Activated T-helper 1 cell treated with Interleukin-2 at 50 U/mL for 16 hours (primary cell): ENCODE data around the gene NEO1.
"Not testable (repeated sequence)": the region's sequence is repeated elsewhere in the genome, so short reads cannot be mapped to it uniquely, and the experiment has no call there.

ENCODE experiments used
- DNase-seq: peaks from one replicate; pipeline ENCODE4 v3.0.0-alpha.2; 2020; ENCODE audit warnings: low read depth

Gene NEO1

DNA sequence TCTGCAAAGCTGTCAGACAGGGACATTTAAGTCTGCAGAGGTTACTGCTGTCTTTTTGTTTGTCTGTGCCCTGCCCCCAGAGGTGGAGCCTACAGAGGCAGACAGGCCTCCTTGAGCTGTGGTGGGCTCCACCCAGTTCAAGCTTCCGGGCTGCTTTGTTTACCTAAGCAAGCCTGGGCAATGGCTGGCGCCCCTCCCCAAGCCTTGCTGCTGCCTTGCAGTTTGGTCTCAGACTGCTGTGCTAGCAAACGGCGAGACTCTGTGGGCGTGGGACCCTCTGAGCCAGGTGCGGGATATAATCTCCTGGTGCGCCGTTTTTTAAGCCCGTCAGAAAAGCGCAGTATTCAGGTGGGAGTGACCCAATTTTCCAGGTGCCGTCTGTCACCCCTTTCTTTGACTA is 169.2 kb downstream of the NEO1 start:
- not testable (repeated sequence) for DNase-seq

DNA sequence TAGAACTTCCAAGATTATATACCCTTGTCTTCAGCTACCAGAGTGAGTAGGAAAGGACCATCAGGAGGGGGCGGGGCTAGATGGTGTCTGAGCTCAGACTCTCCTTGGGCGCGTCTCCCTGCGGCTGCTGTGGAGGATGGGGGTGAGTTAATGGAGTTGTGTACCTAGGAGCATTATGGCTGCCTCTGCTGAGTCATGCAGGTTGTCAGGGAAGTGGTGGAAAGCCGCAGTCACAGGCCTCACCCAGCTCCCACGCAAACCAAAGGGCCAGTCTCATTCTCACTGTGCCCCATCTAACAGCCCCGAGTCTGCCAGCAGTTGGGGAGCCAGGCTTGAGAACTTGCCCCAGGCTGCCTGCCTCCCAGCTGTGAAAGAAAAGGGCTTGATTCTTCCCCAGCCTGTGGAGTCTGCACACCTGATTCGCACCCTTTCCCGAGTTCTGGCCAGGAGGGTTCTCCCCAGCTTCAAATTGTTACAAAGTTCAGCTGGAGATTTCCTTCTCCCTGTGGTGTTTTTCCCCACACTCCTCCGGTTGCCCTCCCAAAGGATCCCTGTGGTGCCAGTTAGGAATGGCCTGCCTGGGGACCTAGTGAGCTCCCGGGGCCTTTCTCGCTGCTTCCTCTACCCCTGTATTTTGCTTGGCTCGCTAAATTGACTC is 173.2 kb downstream of the NEO1 start:
- no peak for DNase-seq

DNA sequence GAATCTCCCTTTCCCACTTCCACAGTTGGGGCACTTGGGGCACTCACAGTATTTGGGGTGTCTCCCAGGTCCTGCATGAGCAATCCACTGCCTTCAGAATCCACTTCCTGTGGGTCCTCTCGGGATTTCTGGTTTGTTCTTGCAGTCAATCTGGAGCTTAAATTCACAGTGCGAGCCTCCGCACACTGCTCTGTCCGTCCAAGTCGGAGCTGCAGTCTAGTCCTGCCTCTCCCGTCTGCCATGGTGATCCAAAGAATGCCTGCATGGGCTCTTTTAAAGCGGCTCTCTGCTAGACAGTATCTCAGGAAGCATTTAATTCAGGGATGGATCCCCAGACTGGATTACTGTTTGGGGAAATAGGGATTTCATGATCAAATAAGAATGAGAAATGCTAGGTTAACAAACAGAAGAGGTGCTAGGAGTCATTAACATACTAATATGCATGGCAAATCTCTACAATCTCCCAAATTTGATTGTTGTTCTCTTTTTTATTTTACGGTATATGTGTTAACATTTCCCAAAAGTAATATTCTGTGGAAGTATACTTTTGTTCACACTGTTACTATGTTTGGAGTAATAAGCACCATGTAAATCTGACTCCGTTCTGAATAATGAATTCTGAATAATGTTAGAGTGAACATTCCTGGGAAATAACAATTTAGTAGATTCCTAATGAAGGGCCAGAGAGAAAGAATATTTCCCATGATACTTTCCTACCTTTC is 174.0 kb downstream of the NEO1 start:
- no peak for DNase-seq

DNA sequence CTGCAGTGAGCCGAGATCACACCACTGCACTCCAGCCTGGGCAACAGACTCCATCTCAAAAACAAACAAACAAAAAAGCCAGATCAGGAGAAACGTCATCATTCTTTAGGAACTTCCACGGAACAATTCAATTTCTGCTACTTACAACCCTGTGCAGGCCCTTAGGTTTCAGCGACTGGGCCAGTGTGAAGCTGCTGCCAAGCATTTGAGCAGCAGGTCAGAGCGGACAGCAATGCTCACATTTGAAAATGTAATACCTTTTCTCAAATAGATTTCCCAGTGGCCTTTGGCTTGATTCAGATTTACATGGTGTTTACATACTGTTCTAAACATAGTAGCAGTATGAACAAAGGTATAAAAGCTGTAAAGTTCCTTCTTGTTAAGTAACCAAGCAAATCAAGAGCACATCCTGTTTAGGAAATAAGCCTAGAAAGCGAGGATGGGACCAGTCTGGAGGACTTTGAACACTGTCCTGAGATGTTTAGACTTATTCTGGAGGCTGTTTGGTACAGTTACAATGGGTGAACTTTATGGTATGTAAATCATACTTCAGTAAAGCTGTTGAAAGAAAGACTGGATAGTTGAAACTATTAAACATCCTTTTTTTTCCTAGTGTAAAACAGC is 175.3 kb downstream of the NEO1 start:
- no peak for DNase-seq

DNA sequence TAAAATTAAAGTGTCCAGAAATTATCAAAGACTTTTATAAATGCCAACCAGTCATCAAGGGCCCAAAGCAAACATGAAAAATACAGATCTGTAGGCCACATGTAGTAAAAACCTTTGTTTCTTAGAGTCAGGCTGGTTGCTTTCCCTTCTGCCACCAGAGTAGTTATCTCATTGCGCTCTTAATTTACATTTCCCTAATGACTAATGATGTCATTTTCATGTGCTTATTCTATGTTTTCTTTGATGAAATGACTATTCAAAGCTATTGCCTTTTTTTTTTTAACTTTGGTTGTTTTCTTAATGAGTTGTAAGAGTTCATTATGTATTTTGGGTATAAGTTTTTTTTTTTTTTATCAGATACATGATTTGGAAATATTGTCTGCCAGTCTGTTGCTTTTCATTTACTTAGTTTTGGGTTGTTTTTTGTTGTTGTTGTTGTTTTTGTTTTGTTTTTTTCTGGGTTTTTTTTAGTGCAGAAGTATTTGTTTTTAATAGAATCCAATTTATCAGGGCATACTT is 175.9 kb downstream of the NEO1 start:
- no peak for DNase-seq

DNA sequence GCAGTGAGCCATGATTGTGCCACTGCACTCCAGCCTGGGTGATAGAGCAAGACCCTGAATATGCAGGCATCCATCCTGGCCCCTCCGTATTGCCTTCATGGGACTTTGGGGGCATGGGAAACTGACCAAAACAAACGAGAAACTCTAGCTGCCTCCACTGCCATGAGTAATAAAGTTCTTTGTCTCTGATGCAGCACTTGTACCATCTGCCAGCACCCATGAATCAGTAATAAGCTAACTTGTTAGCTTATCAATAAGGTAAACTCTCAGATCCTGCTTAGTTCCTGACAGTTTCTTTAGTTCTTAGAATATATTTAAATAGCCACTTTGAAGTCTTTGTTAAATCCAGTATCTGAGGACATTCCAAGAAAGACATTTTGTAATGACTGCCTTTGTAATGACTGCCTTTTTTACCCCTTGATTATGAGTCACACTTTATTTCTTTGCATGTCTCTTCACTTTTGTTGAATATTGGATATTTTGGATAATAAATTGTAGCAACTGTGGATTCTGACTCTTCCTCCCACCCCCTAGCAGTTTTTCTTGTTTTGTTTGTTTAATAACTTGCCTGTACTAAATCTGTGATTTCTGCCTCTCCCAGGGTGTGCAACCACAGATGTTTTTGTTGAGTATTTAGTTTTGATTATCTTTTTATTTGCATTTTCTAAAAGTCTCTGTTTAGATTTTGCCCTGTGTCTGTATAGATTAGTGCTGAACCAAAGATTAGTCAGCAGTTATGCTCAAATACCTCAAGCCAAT is 179.6 kb downstream of the NEO1 start:
- DNase-seq: no peak

DNA sequence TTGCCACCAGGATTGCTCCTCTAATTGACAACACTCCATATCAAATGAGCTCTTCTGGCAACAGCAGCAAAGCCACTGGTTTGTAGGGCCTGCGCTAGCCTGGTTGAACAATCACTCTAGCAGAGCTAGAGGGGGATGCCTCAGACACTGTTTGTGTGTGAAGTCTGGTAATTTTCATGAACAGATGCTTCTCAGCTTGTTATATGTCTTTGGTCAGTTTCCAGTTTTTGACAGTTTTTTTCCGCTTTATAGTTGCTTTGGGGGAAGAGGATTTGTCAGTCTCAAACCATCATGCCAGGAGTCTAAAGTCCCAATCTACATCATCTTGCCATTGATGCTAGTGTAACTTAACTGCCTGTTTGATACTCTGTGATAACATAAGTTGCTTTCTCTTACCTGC is 180.5 kb downstream of the NEO1 start:
- no peak for DNase-seq

DNA sequence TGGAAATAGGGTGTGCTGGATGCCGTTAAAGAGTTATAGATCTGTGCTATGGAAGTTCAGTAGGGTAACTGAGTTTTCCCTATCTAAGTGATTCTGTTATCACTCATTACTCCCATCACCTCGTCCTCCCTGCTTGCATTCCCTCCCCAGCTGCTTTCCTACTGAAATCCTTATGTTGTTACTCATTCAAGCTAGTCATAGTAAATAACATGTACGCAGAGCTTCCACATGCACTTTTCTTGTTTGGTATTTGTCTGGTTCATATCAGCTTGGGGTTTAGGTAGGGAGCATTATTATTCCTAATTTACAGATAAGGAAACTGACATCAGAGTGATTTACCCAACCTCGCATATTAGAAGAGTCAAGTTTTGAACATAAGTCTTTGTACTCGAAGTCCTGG is 181.4 kb downstream of the NEO1 start:
- DNase-seq: no peak

DNA sequence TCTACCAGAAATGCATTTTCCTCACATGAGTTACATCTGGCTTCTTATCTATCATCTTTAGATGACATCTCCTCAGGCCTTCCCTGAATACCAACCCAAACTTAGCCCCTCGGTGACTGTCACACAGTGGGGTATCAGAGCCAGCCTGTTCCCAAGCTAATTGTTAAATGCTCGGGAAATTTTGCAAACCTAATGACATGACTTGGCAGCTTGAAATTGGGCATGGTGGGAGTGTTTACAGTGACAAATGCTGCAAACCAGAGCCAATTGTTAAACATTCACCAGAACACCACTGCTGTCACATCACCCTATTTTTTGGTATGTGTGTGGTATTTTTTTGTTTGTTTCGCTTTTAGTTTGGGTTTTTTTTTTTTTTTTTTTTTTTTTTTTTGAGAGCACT is 185.6 kb downstream of the NEO1 start:
- DNase-seq: no peak

DNA sequence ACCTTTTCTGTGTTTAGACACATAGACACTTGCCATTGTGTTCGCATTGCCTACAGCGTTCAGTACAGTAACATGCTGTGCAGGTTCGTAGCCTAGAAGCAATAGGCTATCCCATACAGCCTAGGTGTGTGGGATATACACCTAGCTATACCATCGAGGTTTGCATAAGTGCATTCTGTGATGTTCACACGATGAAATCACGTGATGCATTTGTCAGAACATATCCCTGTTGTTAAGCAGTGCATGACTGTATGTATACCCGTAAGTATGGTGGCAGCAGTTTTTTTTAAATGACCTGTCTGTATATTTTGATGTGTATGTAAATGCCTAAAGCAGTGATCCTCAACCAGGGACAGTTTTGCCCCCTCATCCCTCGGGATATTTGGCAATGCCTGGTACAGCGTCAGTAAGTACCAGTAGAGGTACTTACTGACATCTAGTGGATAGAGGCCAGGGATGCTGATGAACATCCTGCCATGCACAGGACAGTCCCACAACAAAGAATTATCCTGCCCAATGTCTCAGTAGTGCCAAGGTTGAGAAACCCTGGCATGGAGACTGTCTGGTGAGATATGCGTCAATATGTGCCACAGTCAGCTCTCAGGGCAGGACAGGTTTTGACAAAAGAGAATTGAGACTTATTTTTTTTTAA is 187.4 kb downstream of the NEO1 start:
- no peak for DNase-seq

DNA sequence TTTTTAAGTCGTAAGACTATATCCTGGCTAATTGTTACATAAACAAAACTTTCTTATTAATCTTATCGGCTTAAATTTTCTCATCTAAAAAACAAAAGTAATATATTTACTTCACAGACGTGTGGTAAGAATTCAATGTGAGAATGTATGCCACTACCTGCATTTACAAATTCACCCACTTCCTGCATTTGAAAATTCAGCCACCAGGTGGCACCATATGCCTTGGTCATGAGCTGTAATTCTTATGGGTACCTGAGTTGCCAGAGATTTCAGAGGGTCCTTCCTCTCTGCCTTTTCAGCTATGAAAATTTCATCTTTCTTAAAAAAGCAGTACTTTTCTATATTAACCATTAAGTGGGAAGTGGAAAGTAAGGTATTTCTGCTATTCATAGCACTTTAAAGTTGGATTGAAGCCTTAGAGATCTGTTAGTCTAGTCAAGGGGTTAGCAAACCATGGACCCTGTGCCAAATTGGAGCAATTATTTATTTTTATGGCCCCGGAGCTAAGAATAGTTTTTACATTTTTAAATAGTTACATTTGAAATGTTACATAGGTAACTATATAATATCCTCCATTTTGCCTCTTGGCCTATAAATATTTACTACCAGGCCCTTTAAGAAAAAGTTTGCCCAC is 188.7 kb downstream of the NEO1 start:
- peak; percentile 35 for DNase-seq

DNA sequence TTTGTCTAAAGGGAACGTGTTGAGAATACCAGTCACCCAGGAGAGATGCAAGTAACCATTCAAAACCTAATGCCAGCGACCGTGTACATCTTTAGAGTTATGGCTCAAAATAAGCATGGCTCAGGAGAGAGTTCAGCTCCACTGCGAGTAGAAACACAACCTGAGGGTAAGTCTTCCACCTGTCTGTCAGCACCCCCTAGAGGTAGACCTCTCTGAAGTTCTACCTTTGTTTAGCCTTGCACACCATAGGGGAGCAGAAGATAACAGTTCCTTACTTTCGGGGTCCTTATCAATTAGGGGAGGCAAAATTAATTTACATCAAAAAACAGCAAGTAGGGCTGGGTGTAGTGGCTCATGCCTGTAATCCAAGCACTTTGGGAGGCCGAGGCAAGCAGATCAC is 192.1 kb downstream of the NEO1 start:
- no peak for DNase-seq

DNA sequence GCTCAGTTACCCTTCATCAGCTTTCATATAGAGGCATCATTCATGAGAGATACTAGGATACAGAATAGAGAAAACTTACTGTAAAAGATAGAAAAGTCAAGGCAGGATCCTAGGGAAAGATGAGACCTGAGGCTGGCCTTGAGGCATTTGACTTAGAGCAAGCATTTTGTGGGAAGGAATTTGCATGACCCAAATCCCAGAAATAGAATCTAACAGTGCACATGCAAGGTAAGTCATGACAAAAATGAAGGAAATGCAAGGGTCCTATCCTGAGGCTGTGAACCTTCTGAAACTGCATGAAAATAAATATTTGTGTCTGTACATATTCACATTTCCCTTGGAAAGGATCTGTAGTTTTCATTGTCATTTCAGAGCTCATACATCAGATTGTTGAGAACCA is 194.2 kb downstream of the NEO1 start:
- no peak for DNase-seq

DNA sequence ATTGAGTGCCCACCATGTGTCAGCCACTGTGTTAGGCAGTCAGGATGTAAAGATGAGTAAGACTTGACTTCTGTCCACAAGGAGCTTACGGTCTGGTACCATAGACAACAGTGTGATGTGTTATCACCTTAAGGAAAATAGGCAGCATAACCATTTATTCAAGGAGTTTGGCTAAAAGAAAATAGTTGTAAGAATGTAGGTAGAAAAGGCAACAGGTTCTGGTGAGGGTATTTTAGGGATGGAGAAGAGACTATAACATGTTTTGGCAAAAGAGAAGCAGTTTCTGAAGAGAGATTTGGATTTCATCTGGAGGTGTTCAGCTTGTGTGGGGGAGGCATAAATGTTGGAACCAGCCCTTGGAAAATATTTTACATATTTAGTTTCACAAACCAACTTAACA is 194.6 kb downstream of the NEO1 start:
- DNase-seq: no peak

DNA sequence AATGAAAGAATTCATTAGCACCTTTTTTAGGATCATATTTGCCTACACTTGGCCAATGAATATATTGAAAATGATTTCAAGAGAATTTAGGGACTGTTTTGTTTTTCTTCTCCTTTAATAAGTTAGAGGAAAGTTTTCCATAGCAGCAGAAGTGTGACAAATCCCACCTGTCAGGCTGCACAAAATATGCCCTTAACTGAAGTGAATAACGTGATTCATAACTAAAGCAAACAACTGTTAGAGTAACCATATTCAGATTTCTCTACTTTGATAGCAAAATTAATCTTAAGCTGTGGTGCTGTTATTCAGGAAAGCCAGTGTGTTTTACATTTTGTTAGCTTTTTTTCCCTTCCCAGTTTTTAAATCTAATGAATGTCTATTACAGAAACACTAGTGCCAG is 195.1 kb downstream of the NEO1 start:
- DNase-seq: no peak

DNA sequence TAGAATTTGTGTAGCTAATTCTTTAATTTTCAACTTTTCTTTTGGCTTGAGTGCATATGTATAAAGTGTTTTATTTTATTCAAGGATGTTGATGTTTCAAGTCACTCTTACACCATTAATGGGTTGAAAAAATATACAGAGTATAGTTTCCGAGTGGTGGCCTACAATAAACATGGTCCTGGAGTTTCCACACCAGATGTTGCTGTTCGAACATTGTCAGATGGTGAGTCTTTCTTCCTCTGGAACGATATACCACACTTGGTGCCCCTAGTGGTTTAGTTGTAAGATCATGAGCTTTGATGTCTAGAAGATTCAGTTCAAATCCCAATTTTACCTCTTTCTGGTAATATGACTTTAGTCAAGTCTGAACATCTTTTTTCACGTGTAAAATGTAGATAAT is 197.2 kb downstream of the NEO1 start:
- DNase-seq: no peak

DNA sequence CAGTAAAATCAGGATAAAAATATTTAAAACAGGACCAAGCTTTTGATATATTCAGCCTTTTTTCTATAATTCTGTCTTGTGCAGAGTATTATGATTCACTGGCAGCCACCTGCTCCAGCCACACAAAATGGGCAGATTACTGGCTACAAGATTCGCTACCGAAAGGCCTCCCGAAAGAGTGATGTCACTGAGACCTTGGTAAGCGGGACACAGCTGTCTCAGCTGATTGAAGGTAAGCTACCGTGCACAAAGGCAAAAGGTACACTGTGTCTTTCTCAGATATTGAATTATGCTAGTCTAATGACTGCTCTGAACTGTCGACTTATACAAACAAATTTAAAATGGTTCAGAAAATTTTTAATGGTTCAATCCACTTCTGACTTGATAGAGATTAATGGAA is 202.3 kb downstream of the NEO1 start:
- DNase-seq: no peak

DNA sequence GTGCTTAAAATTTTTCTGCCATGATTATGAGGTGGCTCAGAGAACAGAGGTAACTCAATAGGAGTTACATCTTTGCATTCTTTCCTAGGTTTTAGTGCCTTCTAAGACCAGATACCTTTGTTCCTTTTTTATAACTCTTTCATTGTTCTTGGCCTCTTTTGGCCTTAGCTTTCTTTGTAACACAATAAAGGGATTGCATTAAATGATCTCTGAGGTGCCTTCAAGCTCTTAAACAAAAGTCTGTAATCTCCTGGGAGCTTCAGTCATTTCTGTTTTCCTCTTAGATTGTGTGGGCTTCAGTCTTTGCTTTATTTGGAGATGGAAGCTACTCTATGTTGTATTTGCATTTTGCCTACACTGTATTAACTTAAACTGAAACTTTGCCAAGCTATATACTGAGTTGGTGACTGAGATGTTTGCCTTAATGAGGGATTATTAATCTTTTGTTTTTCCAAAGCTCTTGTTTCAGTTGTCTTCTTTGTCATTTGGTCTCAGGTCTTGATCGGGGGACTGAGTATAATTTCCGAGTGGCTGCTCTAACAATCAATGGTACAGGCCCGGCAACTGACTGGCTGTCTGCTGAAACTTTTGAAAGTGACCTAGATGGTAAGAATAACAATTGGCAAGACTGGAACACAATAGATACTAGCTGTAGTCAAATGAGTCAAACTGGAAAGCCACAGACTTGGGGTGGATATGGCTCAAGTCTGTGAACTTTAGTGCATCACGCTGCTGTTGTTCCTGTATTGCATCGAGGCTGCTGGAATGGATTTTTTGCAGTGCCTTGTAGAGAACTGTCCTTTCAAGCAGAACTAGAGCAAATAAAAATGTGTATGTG is 206.2 kb downstream of the NEO1 start:
- DNase-seq: no peak

DNA sequence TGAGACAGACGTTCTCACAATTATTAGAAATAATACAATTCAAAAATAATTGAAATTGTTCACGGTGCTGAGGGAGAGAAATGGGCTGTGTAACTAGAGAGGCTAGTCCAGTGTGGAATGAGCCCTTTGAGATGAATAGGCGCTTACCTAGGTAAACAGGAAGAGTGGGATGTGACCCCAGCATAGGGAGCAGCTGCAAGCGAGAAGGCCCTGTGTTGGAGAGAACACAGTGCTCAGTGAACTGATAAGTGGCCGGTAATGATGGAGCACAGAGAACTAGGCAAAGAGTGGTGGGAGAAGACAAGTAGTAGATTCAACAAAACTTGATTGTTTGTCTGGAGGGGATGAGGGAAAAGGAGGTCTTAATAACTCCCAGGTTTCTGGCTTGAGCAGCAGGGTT is 212.6 kb downstream of the NEO1 start:
- DNase-seq: no peak

DNA sequence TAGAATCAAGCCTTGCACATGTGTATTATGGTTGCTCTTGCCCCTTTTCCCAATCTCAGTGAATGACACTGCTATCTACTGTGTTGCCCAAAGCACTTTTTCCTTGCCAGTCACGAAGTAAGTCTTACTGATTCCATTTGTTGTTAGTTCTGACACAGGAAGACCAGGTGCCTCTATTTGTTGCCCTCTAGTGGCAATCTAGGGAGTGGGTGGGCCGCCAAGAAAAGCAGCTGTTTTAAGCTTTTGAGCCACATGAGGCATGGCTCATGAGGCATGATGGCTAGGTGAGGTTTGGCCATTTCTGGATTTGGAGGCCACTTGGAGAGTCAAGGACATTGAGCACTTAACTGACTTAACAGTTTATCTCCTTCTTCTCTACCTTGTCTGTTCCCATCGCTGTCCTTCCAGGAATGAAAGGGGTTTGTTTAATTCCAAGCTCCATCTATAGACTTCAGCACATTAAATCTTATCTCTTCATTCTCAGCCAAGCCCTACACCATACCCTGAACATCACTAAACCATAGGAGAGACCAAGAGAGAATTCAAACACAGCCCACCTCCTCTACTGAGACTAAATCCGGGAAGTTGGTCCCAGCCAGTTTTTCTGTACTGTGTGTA is 213.4 kb downstream of the NEO1 start:
- peak; percentile 5 for DNase-seq
